ENCODE data around the gene CDC42BPB. TPM values are rescaled to one million over a fixed set of nuclear protein-coding genes. Genes with fewer than 3 reads are reported as not detected.

The CDC42BPB gene
- total RNA-seq, 1 donor from 2014 or later = 96.5 TPM

GRCh38 chr14:103091883-103092222 lies 34.5 kb upstream of the CDC42BPB start:
- intact Hi-C loops (cut with DNase I) = no loop called here
- Histone ChIP-seq H3K9me3 (no peaks in the 10 kb centered on the region), H3K27ac (no peak overlapping the region)

GRCh38 chr14:103091041-103091882 lies 33.9 kb upstream of the CDC42BPB start:
- no peak for DNase-seq (ENCODE audit: low spot score in 2 of 2)
- Histone ChIP-seq H3K9me3 (no peaks in the 10 kb centered on the region), H3K27ac (no peak overlapping the region), H3K36me3 (no peaks in the 10 kb centered on the region), H3K4me1 (peaks cover 0 to 3% of the 10 kb centered on the region in 2 donors), H3K27me3 (no peaks in the 10 kb centered on the region), H3K4me3 (peak overlapping the region; percentile 52 to 63)
- intact Hi-C loops (cut with DNase I) = no loop called here
- peak; percentile 31 to 63 (median 40) for TF ChIP-seq CTCF (IDR thresholded peaks at IDR 0.05)

More at GRCh38 chr14:103091883-103092222, 34.5 kb upstream of the CDC42BPB start:
- peak overlapping the region; percentile 52 to 63 for H3K4me3 ChIP-seq
- H3K27me3 ChIP-seq = no peaks in the 10 kb centered on the region
- TF ChIP-seq CTCF (IDR thresholded peaks at IDR 0.05) = no peak
- H3K4me1 ChIP-seq = peaks cover 0 to 3% of the 10 kb centered on the region in 2 donors
- no peaks in the 10 kb centered on the region for H3K36me3 ChIP-seq
- no peak for DNase-seq (ENCODE audit: low spot score in 2 of 2)

- Histone ChIP-seq H3K36me3 (no peaks in the 10 kb centered on the region), H3K27ac (no peak overlapping the region), H3K27me3 (no peaks in the 10 kb centered on the region), H3K4me1 (peaks cover 0 to 3% of the 10 kb centered on the region in 2 donors), H3K9me3 (no peaks in the 10 kb centered on the region), H3K4me3 (peak overlapping the region in 1 of 2 donors; percentile 63)
- DNase-seq (ENCODE audit: low spot score in 2 of 2) = no peak
- intact Hi-C loops (cut with DNase I) = no loop called here
- TF ChIP-seq CTCF (IDR thresholded peaks at IDR 0.05) = no peak
Observed at GRCh38 chr14:103090481-103091020, 33.2 kb upstream of the CDC42BPB start.

- Histone ChIP-seq H3K36me3 (no peaks in the 10 kb centered on the region), H3K27me3 (no peaks in the 10 kb centered on the region), H3K4me3 (no peak overlapping the region), H3K9me3 (no peaks in the 10 kb centered on the region), H3K4me1 (peaks cover 0 to 3% of the 10 kb centered on the region in 2 donors), H3K27ac (no peak overlapping the region)
- TF ChIP-seq CTCF (IDR thresholded peaks at IDR 0.05) = no peak
- intact Hi-C loops (cut with DNase I) = no loop called here
- DNase-seq (ENCODE audit: low spot score in 2 of 2) = no peak
Observed at GRCh38 chr14:103089386-103090335, 32.3 kb upstream of the CDC42BPB start.

GRCh38 chr14:103088921-103089320 lies 31.6 kb upstream of the CDC42BPB start:
- Histone ChIP-seq H3K4me1 (peaks cover 0 to 3% of the 10 kb centered on the region in 2 donors), H3K36me3 (no peaks in the 10 kb centered on the region), H3K4me3 (no peak overlapping the region), H3K27me3 (no peaks in the 10 kb centered on the region), H3K27ac (no peak overlapping the region), H3K9me3 (no peaks in the 10 kb centered on the region)
- no peak for DNase-seq (ENCODE audit: low spot score in 2 of 2)
- no peak for TF ChIP-seq CTCF (IDR thresholded peaks at IDR 0.05)
- intact Hi-C loops (cut with DNase I) = no loop called here

All from ascending aorta (tissue), 2 donors.